Hepatic stellate cell (primary cell): Measurements from ENCODE around the gene NQO2.
A peak's percentile ranks its signal among the peaks of the same experiment; 100 is the strongest.
"Not testable (repeated sequence)": the region's sequence is repeated elsewhere in the genome, so short reads cannot be mapped to it uniquely, and the experiment has no call there.

ENCODE experiments used
- DNase-seq: peaks from one replicate; pipeline ENCODE4 v3.0.0; 2011; ENCODE audit warnings: low spot score

NQO2 gene

GRCh38 chr6:2970034-2970685 is 29.5 kb upstream of the NQO2 start:
- no peak for DNase-seq

- DNase-seq: peak; percentile 50
These were observed 28.8 kb upstream of the NQO2 start for GRCh38 chr6:2970753-2971419.

- DNase-seq: peak; percentile 56
These were observed 28.1 kb upstream of the NQO2 start, which contains the start of gene SERPINB6 for GRCh38 chr6:2971420-2972218. Gene SERPINB6 (minus strand): TSS chr6:2971567. CDS start chr6:2959332, 12,235 bp downstream.

- not testable (repeated sequence) for DNase-seq
These were observed 27.5 kb upstream of the NQO2 start for GRCh38 chr6:2972219-2972487.

GRCh38 chr6:2972685-2973084 is 27.0 kb upstream of the NQO2 start:
- not testable (repeated sequence) for DNase-seq

DNA sequence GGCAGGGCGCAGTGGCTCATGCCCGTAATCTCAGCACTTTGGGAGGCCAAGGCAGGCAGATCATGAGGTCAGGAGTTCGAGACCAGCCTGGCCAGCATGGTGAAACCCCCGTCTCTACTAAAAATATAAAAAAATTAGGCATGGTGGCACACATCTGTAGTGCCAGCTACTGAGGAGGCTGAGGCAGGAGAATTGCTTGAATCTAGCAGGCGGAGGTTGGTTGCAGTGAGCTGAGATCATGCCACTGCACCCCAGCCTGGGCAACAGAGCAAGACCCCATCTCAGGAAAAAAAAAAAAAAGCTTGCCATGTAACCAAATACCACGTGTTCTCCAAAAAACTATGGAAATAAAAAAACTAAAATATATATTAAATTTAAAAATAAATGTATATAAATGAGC is 26.5 kb upstream of the NQO2 start:
- not testable (repeated sequence) for DNase-seq

DNA sequence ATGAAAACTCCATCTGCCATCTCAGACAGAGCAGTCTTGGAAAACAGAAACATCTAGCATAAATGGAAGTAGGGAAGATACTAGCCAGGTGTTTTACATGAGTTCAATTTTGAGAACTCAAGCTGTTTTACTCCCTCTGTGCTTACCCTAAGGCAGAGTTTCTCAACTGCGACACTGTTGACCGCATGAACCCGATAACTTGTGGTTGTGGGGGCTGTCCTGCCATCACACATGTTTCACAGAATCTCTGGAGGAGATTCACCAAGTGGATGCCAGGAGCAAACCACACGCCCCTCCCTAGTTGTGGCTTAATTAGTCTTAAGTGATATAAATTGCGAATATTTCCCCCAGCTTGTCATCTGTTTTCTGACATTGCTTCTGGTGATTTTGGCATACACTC is 26.0 kb upstream of the NQO2 start:
- DNase-seq: no peak

GRCh38 chr6:2976060-2976459 is 23.6 kb upstream of the NQO2 start:
- DNase-seq: no peak

GRCh38 chr6:2976571-2977085 is 23.1 kb upstream of the NQO2 start:
- peak; percentile 66 for DNase-seq

- DNase-seq: no peak
These were observed 22.4 kb upstream of the NQO2 start for GRCh38 chr6:2977290-2977689.

DNA sequence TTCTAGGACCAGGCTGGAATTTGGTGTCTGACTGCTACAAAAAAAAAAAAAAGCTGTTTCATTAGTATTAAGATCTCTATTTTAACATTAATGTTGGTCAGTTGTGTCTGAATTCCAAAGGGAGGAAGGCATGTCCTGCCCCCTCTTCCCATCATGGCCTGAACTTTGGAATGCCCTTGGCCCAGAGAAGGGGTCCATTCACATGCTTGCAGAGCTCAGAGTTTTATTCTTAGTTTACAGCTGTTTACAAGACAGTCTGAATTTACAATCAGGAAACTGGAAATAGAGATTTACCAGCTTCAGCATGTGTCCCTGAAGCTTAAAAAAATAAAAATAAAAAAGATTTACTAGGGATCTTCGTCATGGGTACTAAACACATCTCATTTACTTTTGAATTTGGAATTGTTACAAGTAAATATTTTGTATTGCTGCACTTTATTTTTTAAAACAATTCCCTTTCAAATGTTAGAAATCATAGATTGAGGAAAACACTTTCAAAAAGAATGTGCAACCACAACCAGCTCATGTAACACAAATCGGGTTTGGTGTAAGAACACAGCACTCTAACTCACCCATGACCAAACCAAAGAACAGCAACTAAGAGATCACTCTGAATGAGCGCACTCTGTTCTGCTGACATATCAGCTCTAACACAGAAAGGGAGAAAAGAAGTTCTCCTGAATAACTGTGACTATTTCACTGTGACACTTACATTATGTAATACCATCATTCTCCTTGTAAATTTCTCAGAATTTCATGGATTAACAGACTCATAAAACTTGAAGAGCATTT is 21.7 kb upstream of the NQO2 start:
- DNase-seq: no peak

GRCh38 chr6:2978923-2979322 is 20.8 kb upstream of the NQO2 start:
- DNase-seq: no peak

DNA sequence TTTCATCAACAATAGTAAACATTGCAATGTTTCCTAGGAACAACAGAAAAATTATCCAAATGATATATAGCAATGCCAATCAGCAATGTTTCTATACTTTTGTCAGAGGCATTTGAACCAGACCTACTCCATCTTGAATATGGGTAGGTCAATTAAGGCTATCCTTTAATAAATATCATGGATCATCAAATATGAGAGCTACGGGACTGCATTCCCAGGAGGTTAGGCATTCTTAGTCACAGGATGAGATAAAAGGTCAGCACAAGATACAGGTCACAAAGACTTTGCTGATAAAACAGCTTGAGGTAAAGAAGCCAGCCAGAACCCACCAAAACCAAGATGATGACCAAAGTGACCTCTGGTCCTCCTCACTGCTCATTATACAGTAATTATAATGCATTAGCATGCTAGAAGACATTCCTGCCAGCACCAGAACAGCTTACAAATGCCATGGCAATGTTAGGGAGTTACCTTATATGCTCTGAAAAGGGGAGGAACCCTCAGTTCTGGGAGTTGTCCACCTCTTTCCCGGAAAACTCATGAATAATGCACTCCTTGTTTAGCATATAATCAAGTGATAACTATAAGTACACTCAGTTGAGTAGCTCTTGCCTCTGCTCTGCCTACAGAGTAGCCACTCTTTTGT is 19.8 kb upstream of the NQO2 start:
- DNase-seq: no peak

GRCh38 chr6:2980465-2980855 is 19.2 kb upstream of the NQO2 start:
- DNase-seq: no peak

DNA sequence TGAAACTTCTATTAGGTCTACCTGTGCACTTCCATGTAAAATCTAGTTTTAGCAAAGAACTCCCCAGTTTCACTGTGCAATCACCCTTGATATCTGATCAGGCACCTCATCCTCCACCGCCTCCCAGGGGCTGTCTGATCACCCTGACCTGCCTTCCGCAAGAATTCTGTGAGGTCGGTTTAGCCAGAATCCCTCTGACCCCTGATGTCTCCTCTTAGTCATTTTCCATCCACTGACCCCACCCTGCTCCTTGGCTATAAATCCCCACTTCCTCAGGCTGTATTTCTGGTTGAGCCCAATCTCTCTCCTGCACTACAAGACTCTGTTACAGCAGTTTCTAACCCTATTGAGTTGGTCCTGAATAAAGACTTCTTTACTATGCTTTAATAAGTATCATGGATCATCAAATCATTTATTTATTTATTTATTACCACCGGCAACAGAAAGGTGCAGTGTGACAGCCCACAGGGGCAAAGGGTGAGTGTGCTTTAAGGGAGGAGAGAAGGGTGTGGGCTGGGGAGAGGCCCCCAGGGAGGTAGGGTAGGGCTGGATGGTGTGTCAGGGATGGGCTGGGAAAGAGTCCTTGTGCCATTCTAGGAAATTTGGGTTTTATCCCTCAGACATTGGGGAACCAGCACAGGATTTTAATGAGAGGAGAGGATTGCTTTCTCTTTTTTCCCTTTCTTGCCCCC is 17.1 kb upstream of the NQO2 start:
- DNase-seq: no peak

GRCh38 chr6:2984738-2985406 is 14.8 kb upstream of the NQO2 start:
- DNase-seq: no peak

DNA sequence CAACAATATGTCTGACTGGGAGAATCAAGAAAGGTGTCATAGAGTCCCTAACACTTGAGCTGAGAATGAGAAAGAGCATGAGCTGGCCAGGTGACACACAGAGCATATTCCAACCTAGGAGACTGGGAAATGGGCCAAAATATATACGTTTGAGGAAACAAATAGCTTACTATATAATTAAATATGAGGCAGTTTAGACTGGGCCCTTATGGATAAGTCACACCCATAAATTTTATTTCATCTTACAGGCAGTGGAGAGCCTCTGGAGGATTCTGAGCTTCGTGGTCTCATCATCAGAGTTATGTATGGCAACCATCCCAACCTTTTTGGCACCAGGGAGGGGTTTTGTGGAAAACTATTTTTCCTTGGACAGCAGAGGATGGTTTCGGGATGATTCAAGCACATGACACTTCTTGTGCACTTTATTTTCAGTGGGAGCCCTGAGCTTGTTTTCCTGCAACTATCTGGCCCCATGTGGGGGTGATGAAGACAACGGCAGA is 12.9 kb upstream of the NQO2 start:
- DNase-seq: peak; percentile 51

DNA sequence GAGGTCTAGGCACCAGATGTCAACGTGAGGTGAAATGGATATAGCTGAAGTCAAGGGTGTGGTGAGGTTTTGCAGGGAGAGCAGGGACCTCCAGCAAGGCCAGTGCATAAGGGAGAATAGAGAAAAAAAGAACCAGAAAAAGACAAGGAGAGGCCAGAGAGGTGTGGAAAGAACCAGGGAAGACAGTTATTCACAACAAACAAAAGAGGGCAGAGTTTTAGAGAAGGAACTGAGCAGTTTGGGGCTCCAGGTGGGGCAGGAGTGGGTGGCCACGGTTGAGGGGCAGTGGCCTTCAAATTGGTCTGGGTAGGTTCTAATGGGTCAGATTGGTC is 11.6 kb upstream of the NQO2 start:
- no peak for DNase-seq

DNA sequence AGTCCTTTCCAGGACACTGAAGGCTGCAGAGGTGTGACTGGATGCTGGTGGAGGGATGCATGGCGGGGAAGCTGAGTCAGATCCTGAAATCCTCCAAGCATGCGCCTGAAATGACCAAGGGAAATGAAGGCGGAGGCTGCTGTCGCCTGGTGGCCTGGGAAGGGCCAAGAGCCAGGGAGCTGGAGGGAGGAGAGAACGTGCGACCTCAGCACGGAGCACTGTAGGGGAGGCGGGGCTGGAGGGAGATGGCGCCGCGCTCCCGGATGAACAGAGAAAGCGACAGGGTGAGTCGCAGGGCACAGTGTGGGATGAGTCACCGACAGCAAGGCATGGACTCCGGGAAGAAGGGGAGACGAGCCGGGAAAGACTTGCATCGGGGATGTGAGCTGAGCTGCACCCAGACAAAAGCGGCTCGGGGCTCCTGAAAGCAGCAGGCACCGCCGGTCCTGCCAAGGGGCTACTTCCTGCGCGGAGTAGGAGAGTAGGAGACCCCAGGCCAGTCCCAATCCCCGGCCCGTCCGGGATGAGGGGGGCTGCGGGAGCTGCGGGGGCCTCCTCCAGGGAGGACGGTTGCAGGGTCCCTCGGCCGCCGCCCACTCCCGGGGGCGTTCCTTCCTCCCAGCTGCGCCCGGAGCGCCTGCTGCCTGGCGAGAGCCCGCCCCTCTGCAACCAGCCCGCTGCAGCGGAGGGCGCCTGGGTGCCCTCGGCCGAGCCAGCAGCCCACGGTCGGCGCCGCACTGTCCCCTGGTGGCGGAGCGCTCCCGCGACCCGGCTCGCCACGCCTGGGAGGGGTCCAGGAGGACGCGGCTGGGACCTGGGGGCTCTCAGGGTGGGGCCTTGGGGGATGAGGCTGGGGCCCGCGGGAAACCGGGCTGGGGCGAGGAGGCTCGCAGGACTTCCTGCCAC is 11.0 kb upstream of the NQO2 start:
- DNase-seq: peak; percentile 81
